H9 (cell line): Measurements from ENCODE around the gene ATXN10. TPM values are rescaled to one million over a fixed set of nuclear protein-coding genes. Genes with fewer than 3 reads are reported as not detected.

ENCODE experiments used
- DNase-seq: peaks from one replicate; pipeline ENCODE4 v3.0.0-alpha.2; 2017
- H2AFZ ChIP-seq: one replicate; pipeline ENCODE4 v1.6.1; 2013; ENCODE audit warnings: mild to moderate bottlenecking, low read length, control low read depth, moderate library complexity
- H2AK5ac ChIP-seq: 2 replicates; pipeline ENCODE4 v1.6.1; 2013; ENCODE audit warnings: low read length, control low read depth, mixed read lengths; ENCODE audit not compliant: insufficient read length
- H2BK120ac ChIP-seq: one replicate; pipeline ENCODE4 v1.6.1; 2013; ENCODE audit warnings: low read depth, mild to moderate bottlenecking, low read length, control low read depth, inconsistent platforms; ENCODE audit not compliant: poor library complexity, severe bottlenecking
- H2BK12ac ChIP-seq: 2 replicates; pipeline ENCODE4 v1.6.1; 2013; ENCODE audit warnings: low read length, control low read depth, mixed read lengths, low read depth; ENCODE audit not compliant: insufficient read length
- H2BK15ac ChIP-seq: 2 replicates; pipeline ENCODE4 v1.6.1; 2013; ENCODE audit warnings: low read depth, low read length, control low read depth
- H2BK20ac ChIP-seq: one replicate; pipeline ENCODE4 v1.6.1; 2013; ENCODE audit warnings: low read depth, mild to moderate bottlenecking, low read length, control low read depth, inconsistent platforms; ENCODE audit not compliant: poor library complexity, severe bottlenecking
- H2BK5ac ChIP-seq: 2 replicates; pipeline ENCODE4 v1.6.1; 2013; ENCODE audit warnings: low read length, control low read depth, mixed read lengths; ENCODE audit not compliant: insufficient read length
- H3K14ac ChIP-seq: 2 replicates; pipeline ENCODE4 v1.6.1; 2013; ENCODE audit warnings: low read length, control low read depth; ENCODE audit not compliant: insufficient read depth
- H3K18ac ChIP-seq: 2 replicates; pipeline ENCODE4 v1.6.1; 2013; ENCODE audit warnings: low read depth, mild to moderate bottlenecking, mixed read lengths, low read length, control low read depth; ENCODE audit not compliant: insufficient read length
- H3K23ac ChIP-seq: 2 replicates; pipeline ENCODE4 v1.6.1; 2013; ENCODE audit warnings: low read length, control low read depth, mixed read lengths, low read depth; ENCODE audit not compliant: insufficient read length
- H3K23me2 ChIP-seq: 2 replicates; pipeline ENCODE4 v1.6.1; 2013; ENCODE audit warnings: low read depth, mild to moderate bottlenecking, mixed read lengths, low read length, control low read depth; ENCODE audit not compliant: insufficient read length, poor library complexity, severe bottlenecking
- H3K27ac ChIP-seq: 2 replicates; pipeline ENCODE4 v1.5.1; 2013; ENCODE audit warnings: low read length, control low read depth, mixed read lengths, low read depth; ENCODE audit not compliant: insufficient read length
- H3K27me3 ChIP-seq: 2 replicates; pipeline ENCODE4 v1.6.1; 2013; ENCODE audit warnings: low read length, control low read depth, inconsistent platforms; ENCODE audit not compliant: insufficient read depth
- H3K4ac ChIP-seq: 2 replicates; pipeline ENCODE4 v1.6.1; 2013; ENCODE audit warnings: low read depth, mild to moderate bottlenecking, control low read depth, inconsistent platforms, low read length, moderate library complexity
- H3K4me1 ChIP-seq: 2 replicates; pipeline ENCODE4 v1.6.1; 2013; ENCODE audit warnings: low read length, control low read depth, inconsistent platforms; ENCODE audit not compliant: insufficient read depth
- H3K4me2 ChIP-seq: 2 replicates; pipeline ENCODE4 v1.6.1; 2013; ENCODE audit warnings: low read length, control low read depth, mixed read lengths; ENCODE audit not compliant: insufficient read length, insufficient read depth
- H3K56ac ChIP-seq: 2 replicates; pipeline ENCODE4 v1.6.1; 2013; ENCODE audit warnings: low read depth, mild to moderate bottlenecking, mixed read lengths, low read length, control low read depth; ENCODE audit not compliant: insufficient read length
- H3K79me1 ChIP-seq: 2 replicates; pipeline ENCODE4 v1.6.1; 2013; ENCODE audit warnings: low read depth, mild to moderate bottlenecking, moderate library complexity, low read length, control low read depth, inconsistent platforms; ENCODE audit not compliant: insufficient read depth, poor library complexity, severe bottlenecking
- H3K79me2 ChIP-seq: 2 replicates; pipeline ENCODE4 v1.6.1; 2013; ENCODE audit warnings: low read length, control low read depth, inconsistent platforms; ENCODE audit not compliant: insufficient read depth
- H3K9ac ChIP-seq: 2 replicates; pipeline ENCODE4 v1.6.1; 2013; ENCODE audit warnings: low read length, control low read depth, mixed read lengths; ENCODE audit not compliant: insufficient read length; ENCODE audit errors: extremely low read depth
- H3K9me3 ChIP-seq: one replicate; pipeline ENCODE4 v1.6.1; 2013; ENCODE audit warnings: low read depth, low read length, inconsistent platforms; ENCODE audit not compliant: control insufficient read depth
- H3T11ph ChIP-seq: one replicate; pipeline ENCODE4 v1.6.1; 2013; ENCODE audit warnings: mild to moderate bottlenecking, low read length, control low read depth, inconsistent platforms
- H4K20me1 ChIP-seq: one replicate; pipeline ENCODE4 v1.6.1; 2013; ENCODE audit not compliant: control insufficient read depth, insufficient read length, insufficient read depth
- H4K5ac ChIP-seq: 2 replicates; pipeline ENCODE4 v1.6.1; 2013; ENCODE audit warnings: low read depth, mild to moderate bottlenecking, mixed read lengths, low read length, control low read depth; ENCODE audit not compliant: insufficient read length
- H4K8ac ChIP-seq: replicated peaks from 2 replicates; pipeline ENCODE4 v1.6.1; 2013; ENCODE audit warnings: low read length, control low read depth, mixed read lengths, low read depth; ENCODE audit not compliant: insufficient read length
- H4K91ac ChIP-seq: 2 replicates; pipeline ENCODE4 v1.6.1; 2013; ENCODE audit warnings: low read depth, mild to moderate bottlenecking, moderate library complexity, mixed read lengths, low read length, control low read depth; ENCODE audit not compliant: insufficient read length
- H3K27ac Mint-ChIP-seq, 3 experiments: 2 replicates in 2 of 3; 3 replicates in 1 of 3; pipeline ENCODE4 v1.8.0; 2020 to 2021; ENCODE audit warnings: mixed read lengths in 3 of 3, mild to moderate bottlenecking in 1 of 3, moderate library complexity in 1 of 3
- H3K27me3 Mint-ChIP-seq: 2 replicates; pipeline ENCODE4 v1.8.0; 2021; ENCODE audit warnings: low read depth, mild to moderate bottlenecking, moderate library complexity, mixed read lengths
- H3K36me3 Mint-ChIP-seq, 3 experiments: 2 replicates in 2 of 3; 3 replicates in 1 of 3; pipeline ENCODE4 v1.8.0; 2020 to 2021; ENCODE audit warnings: low read depth in 3 of 3, mixed read lengths in 3 of 3; ENCODE audit not compliant: insufficient read depth in 1 of 3
- H3K4me1 Mint-ChIP-seq, 2 experiments: 2 replicates each; pipeline ENCODE4 v1.8.0; 2020; ENCODE audit warnings: mixed read lengths in 2 of 2
- H3K4me3 Mint-ChIP-seq, 2 experiments: 2 replicates in 1 of 2; 3 replicates in 1 of 2; pipeline ENCODE4 v1.8.0; 2020 to 2021; ENCODE audit warnings: mild to moderate bottlenecking in 2 of 2, mixed read lengths in 2 of 2, moderate library complexity in 1 of 2
- H3K9me3 Mint-ChIP-seq, 2 experiments: 2 replicates in 1 of 2; 3 replicates in 1 of 2; pipeline ENCODE4 v1.8.0; 2020; ENCODE audit warnings: mild to moderate bottlenecking in 2 of 2, mixed read lengths in 2 of 2, moderate library complexity in 1 of 2
- WGBS: extraction: QIAGEN DNeasy Blood & Tissue Kit; methylation state at CpG from one replicate; pipeline ENCODE4 v1.1.7; 2013; ENCODE audit warnings: missing lambda C conversion rate, low lambda C conversion rate, mixed read lengths; ENCODE audit not compliant: insufficient read length; ENCODE audit errors: extremely low coverage; 5-methylcytosine and 5-hydroxymethylcytosine counted together
- total RNA-seq: library from RNA; stranded (reverse); gene quantifications from 2 replicates; pipeline ENCODE4 v1.2.1, GENCODE V29; 2021
- TF ChIP-seq, protein P1 (sequence below): fragments of 200-600 bp; sonication (generic); conservative IDR thresholded peaks from 3 replicates; pipeline ENCODE4 v1.8.0; 2021; ENCODE audit warnings: antibody characterized with exemption, mild to moderate bottlenecking

ATXN10 gene
- total RNA-seq, 1 experiment from 2014 or later: 210 TPM

DNA sequence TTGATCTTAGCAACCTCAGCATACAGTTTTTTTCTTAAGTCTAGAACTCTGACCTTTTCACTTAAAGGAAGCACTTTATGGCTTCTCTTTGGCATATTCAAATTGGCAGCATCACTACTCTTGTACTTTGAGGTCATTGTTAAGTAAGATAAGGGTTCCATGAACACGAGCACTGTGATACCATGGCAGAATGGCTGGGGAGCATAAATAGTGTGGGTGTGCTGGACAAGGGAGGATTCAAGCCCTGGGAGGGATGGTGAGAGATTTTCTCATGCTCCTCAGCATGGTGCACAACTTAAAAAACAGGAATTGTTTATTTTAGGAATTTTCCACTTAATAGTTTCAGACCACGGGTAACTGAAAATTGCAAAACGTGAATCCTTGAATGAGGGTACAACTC is 111.4 kb downstream of the ATXN10 start:
- Histone ChIP-seq H2BK120ac (no peak overlapping the region), H3K4ac (no peak overlapping the region), H2AFZ (no peak overlapping the region), H3K27me3 (no peaks in the 10 kb centered on the region), H2BK15ac (no peak overlapping the region), H4K5ac (no peak overlapping the region), H3K4me2 (no peak overlapping the region), H3K9me3 (no peaks in the 10 kb centered on the region), H4K91ac (no peak overlapping the region), H3K56ac (no peak overlapping the region), H3K79me2 (no peaks in the 10 kb centered on the region), H2BK5ac (no peak overlapping the region), H4K20me1 (no peaks in the 10 kb centered on the region), H3K27ac (no peak overlapping the region), H3K79me1 (no peaks in the 10 kb centered on the region), H3K18ac (no peak overlapping the region), H3K14ac (no peak overlapping the region), H2AK5ac (no peak overlapping the region), H2BK12ac (no peak overlapping the region), H3K9ac (no peak overlapping the region), H2BK20ac (no peak overlapping the region), H3K4me1 (no peaks in the 10 kb centered on the region), H4K8ac (no peak overlapping the region), H3K23me2 (no peaks in the 10 kb centered on the region), H3K23ac (no peak overlapping the region), H3T11ph (no peak overlapping the region)
- TF ChIP-seq, protein P1, sequence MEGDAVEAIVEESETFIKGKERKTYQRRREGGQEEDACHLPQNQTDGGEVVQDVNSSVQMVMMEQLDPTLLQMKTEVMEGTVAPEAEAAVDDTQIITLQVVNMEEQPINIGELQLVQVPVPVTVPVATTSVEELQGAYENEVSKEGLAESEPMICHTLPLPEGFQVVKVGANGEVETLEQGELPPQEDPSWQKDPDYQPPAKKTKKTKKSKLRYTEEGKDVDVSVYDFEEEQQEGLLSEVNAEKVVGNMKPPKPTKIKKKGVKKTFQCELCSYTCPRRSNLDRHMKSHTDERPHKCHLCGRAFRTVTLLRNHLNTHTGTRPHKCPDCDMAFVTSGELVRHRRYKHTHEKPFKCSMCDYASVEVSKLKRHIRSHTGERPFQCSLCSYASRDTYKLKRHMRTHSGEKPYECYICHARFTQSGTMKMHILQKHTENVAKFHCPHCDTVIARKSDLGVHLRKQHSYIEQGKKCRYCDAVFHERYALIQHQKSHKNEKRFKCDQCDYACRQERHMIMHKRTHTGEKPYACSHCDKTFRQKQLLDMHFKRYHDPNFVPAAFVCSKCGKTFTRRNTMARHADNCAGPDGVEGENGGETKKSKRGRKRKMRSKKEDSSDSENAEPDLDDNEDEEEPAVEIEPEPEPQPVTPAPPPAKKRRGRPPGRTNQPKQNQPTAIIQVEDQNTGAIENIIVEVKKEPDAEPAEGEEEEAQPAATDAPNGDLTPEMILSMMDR: no peak
- WGBS: no CpG with 5 or more reads among the region's 3 CpGs
- Mint-ChIP-seq H3K27ac (no peak overlapping the region; a peak in 2 of 7 replicates), H3K4me1 (peaks cover 31 to 32% of the 10 kb centered on the region in 2 experiments), H3K36me3 (peaks cover 0 to 2% (median 0%) of the 10 kb centered on the region in 3 experiments; a peak in 3 of 7 replicates), H3K9me3 (no peaks in the 10 kb centered on the region), H3K27me3 (no peaks in the 10 kb centered on the region), H3K4me3 (no peak overlapping the region)
- DNase-seq: no peak
